Measurements from ENCODE around the gene MRPL20. TPM values are rescaled to one million over a fixed set of nuclear protein-coding genes. Genes with fewer than 3 reads are reported as not detected.
A peak's percentile ranks its signal among the peaks of the same experiment; 100 is the strongest.

The MRPL20 gene
- total and polyA plus RNA-seq, 4 experiments from 2014 or later: 119 to 202 (median 147) TPM

DNA sequence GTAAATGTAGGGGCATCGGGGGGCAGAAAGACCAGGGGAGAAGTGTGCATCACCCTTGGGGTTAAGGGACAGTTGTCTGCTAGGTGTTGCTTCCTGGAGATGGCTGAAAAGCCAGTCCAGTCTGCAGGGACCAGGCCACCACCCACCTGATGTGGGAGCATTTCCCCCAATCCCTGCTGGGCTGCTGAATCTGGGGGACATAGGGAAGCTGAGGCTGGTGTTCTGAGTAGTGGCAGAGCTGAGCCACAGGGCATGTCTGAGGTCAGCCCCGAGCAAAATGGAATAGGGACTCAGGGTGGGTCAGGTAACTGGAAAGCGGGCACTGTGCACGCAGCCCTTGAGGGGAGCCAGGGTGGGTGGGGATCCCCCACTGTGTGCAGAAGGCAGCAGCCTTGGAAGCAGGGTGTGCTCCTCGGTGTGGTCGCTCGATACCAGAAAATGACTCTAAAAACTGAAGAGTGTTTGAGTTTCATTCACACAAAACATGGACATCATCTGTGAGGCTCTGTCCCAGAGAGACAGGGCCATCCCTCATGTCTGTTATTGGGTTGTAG is 5.6 kb downstream of the MRPL20 start:
- H3K9me3 Mint-ChIP-seq: peaks cover 0 to 3% (median 0%) of the 10 kb centered on the region in 8 donors
- H3K4me3 Mint-ChIP-seq: peak overlapping the region in 7 of 8 donors; percentile 38 to 92 (median 64)
- peaks cover 28 to 61% of the 10 kb centered on the region in 2 donors for H3K36me3 Mint-ChIP-seq
- H3K27me3 ChIP-seq (ENCODE audit: insufficient read depth, low read length): no peaks in the 10 kb centered on the region
- peak overlapping the region; percentile 27 to 89 (median 78) for H3K27ac Mint-ChIP-seq
- H3K27ac ChIP-seq (ENCODE audit: low read depth, low read length): peak overlapping the region; percentile 85
- CTCF ChIA-PET (ENCODE audit: partially characterized antibody): interaction anchor here (1.4 to 1.7 kb wide), 2 partner anchors 30 to 39 kb away, joined by 4 to 6 read pairs; no protein-coding TSS in a partner anchor
- H3K4me1 ChIP-seq (ENCODE audit: insufficient read depth, low read length): peaks cover 50% of the 10 kb centered on the region
- H3K27me3 Mint-ChIP-seq: no peaks in the 10 kb centered on the region
- POLR2A ChIA-PET (ENCODE audit: partially characterized antibody): interaction anchor here (7.1 kb wide), 1 partner anchor 26 kb away, joined by 149 read pairs; the partner anchor contains the start of gene AURKAIP1
- peaks cover 55% of the 10 kb centered on the region for H3K36me3 ChIP-seq (ENCODE audit: insufficient read depth, low read length)
- H3K9me3 ChIP-seq (ENCODE audit: control insufficient read depth in 1 of 2, low read length in 2 of 2): no peaks in the 10 kb centered on the region
- no peak for DNase-seq
- no peak overlapping the region for H3K4me3 ChIP-seq (ENCODE audit: low read length in 2 of 2)
- peaks cover 14 to 64% (median 42%) of the 10 kb centered on the region in 4 donors for H3K4me1 Mint-ChIP-seq
- intact Hi-C loops (cut with micrococcal nuclease): no loop called here

DNA sequence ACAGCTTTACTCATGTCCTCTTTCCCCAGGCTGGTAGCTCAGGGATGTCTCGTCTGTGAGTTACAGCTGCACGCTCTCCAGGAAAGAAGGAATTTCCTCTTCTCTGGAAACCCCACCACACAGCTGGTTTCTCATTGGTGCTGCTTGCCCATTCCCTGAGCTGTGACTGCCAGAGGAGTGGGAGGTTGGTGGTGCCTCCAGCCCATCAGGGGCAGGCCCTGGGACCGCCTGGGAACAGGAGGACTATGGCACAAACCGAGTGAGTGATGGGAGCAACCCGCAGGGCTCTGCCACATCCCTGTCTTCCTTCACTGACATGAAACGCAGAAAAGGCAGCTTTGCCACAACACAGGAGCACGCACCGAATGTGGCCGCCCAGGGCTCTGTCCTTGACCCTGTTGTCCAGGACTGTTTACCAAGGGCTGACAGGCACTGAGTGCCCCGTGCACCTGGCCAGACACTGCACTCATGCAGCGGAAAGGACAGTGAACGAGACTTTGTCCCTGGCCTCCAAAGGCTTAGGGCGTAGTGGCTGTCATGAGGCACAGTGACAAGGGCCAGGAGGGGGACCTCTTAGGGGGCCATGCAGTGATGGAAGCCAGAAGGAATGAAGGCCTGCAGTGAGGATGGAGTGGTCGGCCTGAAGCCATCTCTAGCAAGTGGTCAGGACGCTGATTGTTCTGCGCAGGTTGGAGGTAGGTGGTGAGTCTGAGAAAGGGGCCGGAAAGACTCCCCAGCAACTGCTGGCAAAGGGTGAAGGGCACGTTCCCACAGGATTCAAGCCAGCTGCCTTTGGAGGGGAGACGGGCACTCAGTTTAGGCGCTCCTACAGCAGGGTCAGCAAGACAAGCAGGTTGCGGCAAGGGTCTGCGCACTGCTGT is 6.3 kb downstream of the MRPL20 start:
- Histone ChIP-seq H3K27ac (ENCODE audit: low read depth, low read length) (peak overlapping the region; percentile 85), H3K4me3 (ENCODE audit: low read length in 2 of 2) (peak overlapping the region; percentile 92), H3K4me1 (ENCODE audit: insufficient read depth, low read length) (peaks cover 43% of the 10 kb centered on the region), H3K27me3 (ENCODE audit: insufficient read depth, low read length) (no peaks in the 10 kb centered on the region), H3K36me3 (ENCODE audit: insufficient read depth, low read length) (peaks cover 55% of the 10 kb centered on the region), H3K9me3 (ENCODE audit: control insufficient read depth in 1 of 2, low read length in 2 of 2) (no peaks in the 10 kb centered on the region)
- intact Hi-C loops (cut with micrococcal nuclease): no loop called here
- ChIA-PET POLR2A (ENCODE audit: partially characterized antibody) (interaction anchor here (1.2 to 7.1 kb wide), 7 partner anchors 7 to 282 kb away, joined by 3 to 149 read pairs (median 14); partner anchors contain the start of genes AURKAIP1, MIB2 and MRPL20), CTCF (ENCODE audit: partially characterized antibody) (interaction anchor here (0.8 to 1.7 kb wide), 4 partner anchors 29 to 104 kb away, joined by 3 to 4 read pairs (median 4); no protein-coding TSS in a partner anchor)
- Mint-ChIP-seq H3K4me1 (peaks cover 14 to 58% (median 38%) of the 10 kb centered on the region in 4 donors), H3K27me3 (no peaks in the 10 kb centered on the region), H3K36me3 (peaks cover 28 to 57% of the 10 kb centered on the region in 2 donors), H3K9me3 (peaks cover 0 to 3% (median 0%) of the 10 kb centered on the region in 8 donors), H3K4me3 (peak overlapping the region; percentile 89 to 94 (median 91)), H3K27ac (peak overlapping the region; percentile 69 to 94 (median 89))
- no peak for DNase-seq

DNA sequence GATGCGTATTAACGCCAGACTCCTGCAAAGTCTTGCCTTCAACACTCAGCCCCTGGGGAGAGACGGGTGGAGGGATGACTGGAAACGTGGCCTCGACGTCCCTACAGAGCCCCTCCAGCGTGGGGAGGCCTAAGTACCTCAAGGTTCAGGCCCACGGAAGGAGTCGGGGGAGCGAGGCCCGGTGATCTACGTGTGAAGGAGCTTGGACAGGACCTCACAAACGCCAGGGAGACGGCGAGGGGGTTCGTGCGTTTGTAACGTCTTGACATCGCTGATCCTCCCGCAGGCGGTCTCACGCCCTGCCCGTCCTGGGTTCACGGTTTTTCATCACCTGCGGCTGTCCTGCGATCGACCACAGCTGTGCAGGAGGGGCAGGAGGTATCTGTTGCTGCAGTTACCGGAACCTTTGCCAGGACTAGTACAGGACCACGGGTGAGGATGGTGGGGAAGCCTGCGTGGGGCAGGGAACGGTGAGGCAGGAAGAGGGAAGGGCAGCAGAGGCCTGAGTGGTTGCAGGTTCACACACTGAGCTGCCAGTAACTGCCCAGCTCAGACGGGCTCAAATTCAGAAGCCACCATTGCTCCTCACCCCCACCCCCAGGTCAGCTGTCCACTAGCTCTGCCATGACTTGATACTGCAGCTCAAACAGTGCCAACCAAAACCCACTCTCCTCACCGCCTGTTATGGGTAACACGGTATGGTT is 7.1 kb downstream of the MRPL20 start:
- POLR2A ChIA-PET (ENCODE audit: partially characterized antibody): interaction anchor here (0.5 to 7.1 kb wide), 13 partner anchors 8 to 281 kb away, joined by 3 to 149 read pairs (median 4); partner anchors contain the start of genes AURKAIP1, MIB2 and MRPL20
- peaks cover 30 to 59% of the 10 kb centered on the region in 2 donors for H3K36me3 Mint-ChIP-seq

DNA sequence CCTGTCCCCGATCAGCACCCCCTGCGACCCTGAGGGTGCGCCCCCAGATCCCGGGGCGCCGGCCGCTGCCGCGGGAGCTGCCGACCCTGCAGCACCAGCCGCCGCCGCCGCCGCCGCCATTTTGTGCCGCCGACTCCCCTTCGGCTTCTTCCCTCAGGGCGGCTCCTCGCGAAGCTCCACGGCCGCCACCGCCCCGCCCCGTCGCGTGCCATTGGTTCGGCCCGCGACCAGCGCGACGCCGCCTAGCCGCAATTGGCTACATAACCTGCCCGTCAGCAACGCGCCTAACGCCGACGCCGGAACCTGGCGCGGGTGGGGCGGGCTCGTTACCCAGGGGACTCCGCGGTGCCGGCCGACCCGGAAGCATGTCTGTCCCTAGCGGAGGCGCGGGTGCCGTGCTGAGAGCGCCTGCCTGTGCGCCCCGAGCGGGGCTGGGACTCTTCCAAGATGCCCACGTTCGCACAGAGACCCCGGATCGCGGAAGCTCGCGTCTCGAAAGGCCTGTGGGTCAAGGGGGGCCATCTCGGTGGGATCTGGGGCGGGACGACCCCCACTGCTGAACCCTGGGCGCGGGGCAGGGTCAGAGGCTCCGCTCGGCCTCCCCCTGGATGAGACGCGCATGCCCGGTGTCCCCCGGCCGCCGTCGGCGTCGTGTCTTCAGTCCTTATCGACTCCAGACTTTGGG is 7.8 kb downstream of the MRPL20 start, which contains the start of gene CCNL2:
CCNL2 (minus strand) TSS at position 149 of the 685 bp plus-strand sequence; CDS start at position 120, 29 bp downstream.
- Mint-ChIP-seq H3K36me3 (peaks cover 33 to 62% of the 10 kb centered on the region in 2 donors), H3K27ac (peak within 1 kb of the TSS; percentile 89 to 96 (median 94)), H3K4me1 (peaks cover 17 to 63% (median 41%) of the 10 kb centered on the region in 4 donors), H3K4me3 (peak within 1 kb of the TSS; percentile 89 to 94 (median 92)), H3K9me3 (peaks cover 0 to 3% (median 0%) of the 10 kb centered on the region in 8 donors), H3K27me3 (no peaks in the 10 kb centered on the region)
- peak; percentile 98 to 99 (median 99) for DNase-seq
- H3K27me3 ChIP-seq (ENCODE audit: insufficient read depth, low read length): no peaks in the 10 kb centered on the region
- CTCF ChIA-PET (ENCODE audit: partially characterized antibody): interaction anchor here (1.0 to 1.5 kb wide), 5 partner anchors 8 to 29 kb away, joined by 3 to 11 read pairs (median 4); partner anchors contain the start of genes AURKAIP1 and MRPL20
- POLR2A ChIA-PET (ENCODE audit: partially characterized antibody): interaction anchor here (0.5 to 7.1 kb wide), 21 partner anchors 8 to 381 kb away, joined by 3 to 149 read pairs (median 3); partner anchors contain the start of genes AURKAIP1, B3GALT6, C1orf159 and MIB2
- intact Hi-C loops (cut with micrococcal nuclease): loop anchor here (1.0 kb wide), 3 partner anchors 8 to 283 kb away; partner anchors contain the start of genes AURKAIP1, C1orf159 and MRPL20
- H3K27ac ChIP-seq (ENCODE audit: low read depth, low read length): peak within 1 kb of the TSS; percentile 85
- H3K4me1 ChIP-seq (ENCODE audit: insufficient read depth, low read length): peaks cover 36% of the 10 kb centered on the region
- no peaks in the 10 kb centered on the region for H3K9me3 ChIP-seq (ENCODE audit: control insufficient read depth in 1 of 2, low read length in 2 of 2)
- H3K4me3 ChIP-seq (ENCODE audit: low read length in 2 of 2): peak within 1 kb of the TSS; percentile 92
- H3K36me3 ChIP-seq (ENCODE audit: insufficient read depth, low read length): peaks cover 49% of the 10 kb centered on the region

More for the DNA sequence above, 7.1 kb downstream of the MRPL20 start:
- Mint-ChIP-seq H3K9me3 (peaks cover 0 to 3% (median 0%) of the 10 kb centered on the region in 8 donors), H3K4me1 (peaks cover 17 to 59% (median 39%) of the 10 kb centered on the region in 4 donors), H3K4me3 (peak overlapping the region; percentile 89 to 94 (median 91)), H3K27ac (peak overlapping the region; percentile 69 to 94 (median 89)), H3K27me3 (no peaks in the 10 kb centered on the region)
- H3K27ac ChIP-seq (ENCODE audit: low read depth, low read length): peak overlapping the region; percentile 85
- no peaks in the 10 kb centered on the region for H3K27me3 ChIP-seq (ENCODE audit: insufficient read depth, low read length)
- peaks cover 36% of the 10 kb centered on the region for H3K4me1 ChIP-seq (ENCODE audit: insufficient read depth, low read length)
- H3K9me3 ChIP-seq (ENCODE audit: control insufficient read depth in 1 of 2, low read length in 2 of 2): no peaks in the 10 kb centered on the region
- CTCF ChIA-PET (ENCODE audit: partially characterized antibody): interaction anchor here (0.8 to 1.7 kb wide), 6 partner anchors 25 to 105 kb away, joined by 3 to 11 read pairs (median 4); partner anchors contain the start of gene AURKAIP1
- no peak for DNase-seq
- H3K4me3 ChIP-seq (ENCODE audit: low read length in 2 of 2): peak overlapping the region; percentile 92
- peaks cover 54% of the 10 kb centered on the region for H3K36me3 ChIP-seq (ENCODE audit: insufficient read depth, low read length)
- intact Hi-C loops (cut with micrococcal nuclease): loop anchor here (1.0 kb wide), 3 partner anchors 7 to 284 kb away; partner anchors contain the start of genes AURKAIP1, C1orf159 and MRPL20

DNA sequence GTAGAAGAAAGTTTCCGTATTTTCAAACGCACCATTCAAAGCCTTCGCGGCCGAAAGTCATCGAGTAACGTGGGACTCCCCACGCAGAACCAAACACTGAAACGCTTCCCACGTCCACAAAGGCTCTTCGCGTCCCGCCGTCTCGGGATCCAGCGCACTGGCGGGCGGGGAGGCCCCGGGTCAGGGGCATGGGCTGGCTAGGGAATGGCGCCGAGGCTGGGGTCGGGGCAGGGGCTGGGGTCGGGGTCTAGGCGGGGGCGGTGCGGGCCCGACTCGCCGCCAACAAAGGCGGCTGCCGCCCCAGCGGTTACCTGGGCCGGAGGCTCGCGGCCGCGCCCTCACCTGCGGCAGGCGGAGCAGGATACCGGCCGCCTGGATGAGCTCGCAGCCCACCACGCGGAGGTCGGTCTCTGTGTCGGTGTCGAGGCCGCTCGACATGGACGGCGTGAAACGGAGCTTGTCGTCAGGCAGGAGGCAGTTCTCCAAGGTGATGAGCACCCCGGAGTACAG is 8.4 kb downstream of the MRPL20 start:
- H3K36me3 Mint-ChIP-seq: peaks cover 36 to 66% of the 10 kb centered on the region in 2 donors
- Histone ChIP-seq H3K27me3 (ENCODE audit: insufficient read depth, low read length) (no peaks in the 10 kb centered on the region), H3K4me3 (ENCODE audit: low read length in 2 of 2) (peak overlapping the region; percentile 50 to 81), H3K27ac (ENCODE audit: low read depth, low read length) (peak overlapping the region; percentile 85), H3K36me3 (ENCODE audit: insufficient read depth, low read length) (peaks cover 52% of the 10 kb centered on the region), H3K4me1 (ENCODE audit: insufficient read depth, low read length) (peaks cover 36% of the 10 kb centered on the region), H3K9me3 (ENCODE audit: control insufficient read depth in 1 of 2, low read length in 2 of 2) (no peaks in the 10 kb centered on the region)
- peak overlapping the region; percentile 87 to 94 (median 91) for H3K4me3 Mint-ChIP-seq
- intact Hi-C loops (cut with micrococcal nuclease): loop anchor here (1.0 kb wide), 3 partner anchors 9 to 282 kb away; partner anchors contain the start of genes AURKAIP1, C1orf159 and MRPL20
- H3K27ac Mint-ChIP-seq: peak overlapping the region; percentile 87 to 96 (median 90)
- peaks cover 0 to 3% (median 0%) of the 10 kb centered on the region in 8 donors for H3K9me3 Mint-ChIP-seq
- no peaks in the 10 kb centered on the region for H3K27me3 Mint-ChIP-seq
- ChIA-PET CTCF (ENCODE audit: partially characterized antibody) (interaction anchor here (1.0 to 1.5 kb wide), 4 partner anchors 9 to 27 kb away, joined by 3 to 11 read pairs (median 5); partner anchors contain the start of genes AURKAIP1 and MRPL20), POLR2A (ENCODE audit: partially characterized antibody) (interaction anchor here (0.6 to 7.1 kb wide), 16 partner anchors 7 to 381 kb away, joined by 3 to 149 read pairs (median 4); partner anchors contain the start of genes AURKAIP1, B3GALT6, C1orf159 and MIB2)
- peaks cover 17 to 66% (median 41%) of the 10 kb centered on the region in 4 donors for H3K4me1 Mint-ChIP-seq
- no peak for DNase-seq
